ENCODE results near the gene PLGLB2.
"Not testable (repeated sequence)": the region's sequence is repeated elsewhere in the genome, so short reads cannot be mapped to it uniquely, and the experiment has no call there.

PLGLB2 gene

DNA sequence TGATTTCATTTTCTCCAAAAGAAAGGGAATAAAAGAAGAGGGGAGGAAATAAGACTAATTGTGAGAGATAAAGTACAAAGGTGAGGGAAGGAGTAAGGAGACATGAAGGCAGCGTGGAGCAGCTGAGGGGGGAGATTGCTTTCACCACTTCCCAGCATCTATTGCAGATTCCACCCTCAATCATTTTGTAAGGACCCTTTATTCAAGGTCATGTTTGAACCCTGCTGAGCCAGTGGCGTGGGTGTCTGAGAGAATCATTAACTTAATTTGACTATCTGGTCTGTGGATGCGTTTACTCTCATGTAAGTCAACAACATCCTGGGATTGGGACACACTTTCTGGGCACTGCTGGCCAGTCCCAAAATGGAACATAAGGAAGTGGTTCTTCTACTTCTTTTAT, at the start of gene PLGLB2:
TSS of gene PLGLB2 (plus strand) at position 297 of the 400 bp plus-strand sequence. CDS start at position 364, 67 bp downstream.
- DNase-seq: not testable (repeated sequence)

- not testable (repeated sequence) for DNase-seq
Observed at GRCh38 chr2:87704572-87705323, 43.1 kb upstream of the PLGLB2 start.

DNA sequence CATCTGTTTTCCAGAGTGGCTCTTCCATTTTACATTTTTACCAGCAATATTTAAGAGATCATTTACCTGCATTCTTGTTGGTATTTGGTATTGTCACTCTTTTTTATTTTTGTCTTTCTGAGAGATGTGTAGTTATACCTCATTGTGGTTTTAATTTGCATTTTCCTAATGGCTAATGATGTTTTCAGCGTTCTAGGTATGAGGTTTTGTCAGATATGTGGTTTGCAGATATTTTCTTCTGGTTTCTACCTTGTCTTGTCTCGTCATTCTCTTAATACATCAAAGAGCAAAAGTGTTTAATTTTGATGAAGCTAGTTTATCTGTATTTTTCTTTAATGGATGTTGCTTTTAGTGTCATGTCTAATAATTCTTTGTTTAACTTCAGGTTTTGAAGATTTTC, 39.5 kb upstream of the PLGLB2 start:
- not testable (repeated sequence) for DNase-seq

DNA sequence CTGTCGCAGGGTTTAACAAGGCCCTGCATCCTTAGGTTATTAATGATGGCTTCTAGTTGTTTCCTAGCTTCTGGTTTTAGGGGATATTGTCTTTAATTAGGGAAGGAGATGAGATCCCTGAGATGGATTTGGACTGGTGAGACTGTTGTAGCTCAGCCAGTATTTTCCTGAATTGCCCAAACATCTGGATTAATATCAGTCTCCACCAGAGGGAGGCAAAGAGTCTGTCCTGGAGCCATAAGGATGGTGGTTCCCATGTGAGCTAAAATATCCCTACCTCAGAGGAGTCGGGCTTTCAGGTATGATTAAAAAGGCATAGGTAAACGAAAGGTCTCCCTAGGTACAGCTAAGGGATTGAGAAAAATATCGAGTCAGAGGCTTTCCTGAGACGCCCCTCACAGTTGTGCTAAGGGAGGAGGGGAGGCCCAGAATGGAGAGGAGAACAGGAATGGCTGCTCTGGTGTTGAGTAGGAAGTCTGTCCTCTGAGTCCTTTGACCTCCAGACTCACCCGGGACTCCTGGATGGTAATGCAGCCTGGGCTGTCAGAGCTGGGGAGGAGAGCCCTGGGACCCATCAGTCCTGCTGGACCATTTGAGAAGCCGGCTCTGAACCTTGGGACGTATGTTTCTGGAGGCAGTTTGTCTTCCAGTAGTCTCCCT, 19.8 kb upstream of the PLGLB2 start:
- DNase-seq: not testable (repeated sequence)

- DNase-seq: not testable (repeated sequence)
Observed at GRCh38 chr2:87740928-87741327, 7.0 kb upstream of the PLGLB2 start.

DNA sequence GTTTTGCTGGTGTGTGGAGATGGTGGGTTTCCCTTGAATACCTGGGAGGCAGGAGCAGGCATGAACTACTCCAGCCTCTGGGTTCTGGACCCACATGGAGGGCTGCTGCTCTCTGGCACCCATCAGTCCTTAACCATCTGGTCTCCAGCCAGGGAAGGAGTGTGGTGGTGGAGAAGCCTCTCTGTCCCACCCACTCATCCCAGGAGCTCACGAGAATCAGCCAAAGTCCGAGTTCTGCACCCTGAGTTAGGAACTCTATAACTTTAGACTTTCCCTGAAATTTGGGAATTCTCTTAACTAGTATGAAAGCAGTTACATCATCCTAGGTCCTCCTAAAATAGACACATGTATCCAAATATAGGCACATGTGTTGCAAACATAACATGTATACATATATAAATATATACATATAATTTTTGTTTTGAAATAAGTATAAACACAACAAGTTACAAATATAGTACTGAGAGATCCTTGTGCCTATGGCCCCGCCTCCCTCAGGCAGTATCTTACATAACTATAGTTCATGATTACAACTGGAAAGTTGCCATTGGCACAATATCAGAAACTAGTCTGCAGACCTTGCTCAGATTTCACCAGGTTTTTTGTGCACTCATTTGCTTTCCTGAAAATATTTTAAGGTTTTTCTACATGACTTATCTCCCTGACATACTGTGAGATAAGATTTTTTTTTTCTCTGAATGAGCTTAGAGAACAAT, 5.3 kb upstream of the PLGLB2 start:
- not testable (repeated sequence) for DNase-seq

DNA sequence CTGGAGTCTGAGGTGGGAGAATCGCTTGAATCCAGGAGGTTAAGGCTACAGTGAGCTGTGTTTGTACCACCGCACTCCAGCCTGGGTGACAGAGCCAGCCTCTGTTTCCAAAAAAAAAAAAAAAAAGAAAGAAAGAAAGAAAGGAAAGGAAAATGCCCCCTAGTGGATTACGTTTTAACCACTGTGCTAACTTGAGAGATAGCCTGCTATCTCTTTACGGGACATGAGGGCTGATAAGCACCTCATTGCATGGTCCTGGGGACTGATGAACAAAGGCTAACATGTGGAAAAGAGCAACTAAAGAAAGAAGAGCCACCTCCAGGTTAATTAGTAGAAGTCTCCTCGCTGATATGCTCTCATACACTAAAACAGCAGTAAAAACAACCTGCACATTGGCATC, 4.2 kb upstream of the PLGLB2 start:
- DNase-seq: not testable (repeated sequence)

- DNase-seq: not testable (repeated sequence)
Observed at GRCh38 chr2:87745353-87745951, 2.4 kb upstream of the PLGLB2 start.

DNA sequence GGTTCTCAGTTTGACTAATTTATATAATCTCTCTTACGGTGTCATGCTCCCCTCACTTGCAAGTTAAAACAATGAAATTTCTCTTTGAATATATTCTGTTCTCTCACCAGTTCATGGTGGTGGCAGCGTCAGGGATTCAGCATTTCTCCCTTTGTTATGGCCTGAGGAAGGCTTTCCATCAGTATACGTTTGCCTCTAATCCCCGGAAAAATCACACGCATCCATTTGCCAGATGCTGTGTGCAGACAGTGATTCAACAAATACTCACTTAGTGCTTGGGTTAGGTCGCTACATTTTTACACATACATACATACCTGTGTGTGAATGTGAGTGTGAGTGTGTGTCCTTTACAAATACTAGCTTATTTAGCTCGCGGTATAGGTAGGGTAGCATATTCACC, 637 bp downstream of the PLGLB2 start:
- not testable (repeated sequence) for DNase-seq

- not testable (repeated sequence) for DNase-seq
Observed at GRCh38 chr2:87750560-87750959, 2.7 kb downstream of the PLGLB2 start.

DNA sequence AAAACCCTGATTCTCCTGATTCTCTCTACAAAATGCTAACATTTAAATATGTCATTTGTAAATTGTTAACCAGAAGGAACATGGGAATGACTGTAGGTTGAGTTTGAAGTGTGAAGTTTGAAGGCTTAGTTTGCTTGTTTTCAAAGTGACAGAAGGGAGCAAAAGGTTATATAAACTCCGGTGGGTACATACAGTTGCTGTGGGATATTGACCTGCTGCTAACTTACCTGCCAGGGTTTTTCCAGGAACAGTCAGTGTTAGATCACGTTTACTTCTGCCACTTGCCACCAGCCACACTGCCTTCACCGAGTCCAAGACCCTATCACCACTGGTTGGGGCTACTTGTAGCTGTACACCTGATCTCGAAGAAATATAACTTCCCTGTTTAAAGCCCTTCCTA, 6.9 kb downstream of the PLGLB2 start:
- not testable (repeated sequence) for DNase-seq
